HG02943 (cell line): ENCODE results near the gene RNU5D-1.
A peak's percentile ranks its signal among the peaks of the same experiment; 100 is the strongest.

Experiments
- ATAC-seq: cut with Tn5 transposase; IDR thresholded peaks from one replicate; pipeline ENCODE4 v1.9.1; 2021; ENCODE audit warnings: mild to moderate bottlenecking, low read depth, moderate library complexity; ENCODE audit not compliant: unreplicated experiment

RNU5D-1 gene

GRCh38 chr1:44733784-44734183 is 2.8 kb upstream of the RNU5D-1 start:
- ATAC-seq, result no peak

- ATAC-seq, result no peak
These were observed 2.4 kb upstream of the RNU5D-1 start for GRCh38 chr1:44733365-44733764.

- ATAC-seq, result no peak
These were observed 5.8 kb downstream of the RNU5D-1 start for GRCh38 chr1:44724955-44725698.

GRCh38 chr1:44724296-44724954 is 6.5 kb downstream of the RNU5D-1 start:
- ATAC-seq, result no peak

- no peak for ATAC-seq
These were observed 7.3 kb downstream of the RNU5D-1 start for GRCh38 chr1:44723496-44724295.

GRCh38 chr1:44723064-44723463 is 7.9 kb downstream of the RNU5D-1 start:
- no peak for ATAC-seq

DNA sequence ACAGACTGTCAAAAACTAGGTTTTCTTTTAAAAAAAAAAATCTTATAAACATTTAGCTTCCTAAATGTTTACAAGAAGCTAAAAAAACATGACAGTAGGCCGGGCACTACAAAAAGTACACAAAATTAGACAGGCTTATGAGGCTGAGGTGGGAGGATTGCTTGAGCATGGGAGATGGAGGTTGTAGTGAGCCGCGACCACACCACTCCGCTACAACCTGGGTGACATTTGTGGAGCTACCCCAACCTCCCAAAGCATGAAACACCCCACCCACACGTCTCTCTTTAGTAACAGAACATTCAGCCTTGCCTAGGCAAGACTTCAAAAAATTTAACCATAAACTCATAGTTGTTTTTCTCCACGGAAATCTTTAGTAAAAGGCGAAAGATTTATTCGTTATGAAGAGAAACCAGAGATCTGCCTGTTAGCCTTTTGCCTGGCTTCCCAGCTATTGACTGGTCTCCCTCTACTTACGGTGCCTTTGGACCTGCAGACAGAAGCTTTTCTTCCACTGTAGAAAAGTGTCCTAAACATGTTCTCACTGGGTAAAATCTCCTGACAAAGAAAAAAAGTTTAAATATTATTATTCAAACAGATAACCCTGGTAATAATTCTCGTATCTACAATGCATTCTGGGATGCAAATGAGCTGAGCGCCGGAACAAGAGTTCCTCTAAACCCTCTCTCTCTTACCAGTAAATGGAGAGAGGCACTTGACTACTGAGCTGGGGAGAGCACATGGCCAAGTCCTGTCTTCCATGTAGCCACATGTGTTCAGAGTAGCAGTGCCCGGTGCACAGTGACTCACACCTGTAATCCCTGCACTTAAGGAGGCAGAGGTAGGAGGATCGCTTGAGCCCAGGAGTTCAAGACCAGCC is 9.2 kb downstream of the RNU5D-1 start:
- peak; percentile 65 for ATAC-seq

DNA sequence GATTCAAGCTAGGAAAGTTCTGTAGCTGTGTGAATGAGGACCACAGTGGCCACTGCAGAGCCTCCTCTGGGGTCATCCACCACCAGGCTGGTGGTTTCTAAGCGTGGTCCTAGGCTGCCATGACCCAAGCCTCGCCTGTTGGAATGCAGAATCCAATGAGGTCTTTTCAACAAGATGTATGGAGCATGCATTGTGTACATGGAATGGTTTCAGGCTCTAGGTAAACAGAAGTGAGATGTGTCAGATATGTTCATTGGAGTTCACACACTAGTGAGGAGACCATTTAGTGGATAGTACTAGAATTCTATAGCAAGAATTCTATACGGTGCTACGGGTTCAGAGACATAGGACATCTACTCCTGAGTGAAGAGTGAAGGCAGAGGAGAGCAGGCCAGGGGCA is 10.7 kb downstream of the RNU5D-1 start:
- no peak for ATAC-seq

GRCh38 chr1:44719318-44719717 is 11.7 kb downstream of the RNU5D-1 start:
- ATAC-seq, result no peak

DNA sequence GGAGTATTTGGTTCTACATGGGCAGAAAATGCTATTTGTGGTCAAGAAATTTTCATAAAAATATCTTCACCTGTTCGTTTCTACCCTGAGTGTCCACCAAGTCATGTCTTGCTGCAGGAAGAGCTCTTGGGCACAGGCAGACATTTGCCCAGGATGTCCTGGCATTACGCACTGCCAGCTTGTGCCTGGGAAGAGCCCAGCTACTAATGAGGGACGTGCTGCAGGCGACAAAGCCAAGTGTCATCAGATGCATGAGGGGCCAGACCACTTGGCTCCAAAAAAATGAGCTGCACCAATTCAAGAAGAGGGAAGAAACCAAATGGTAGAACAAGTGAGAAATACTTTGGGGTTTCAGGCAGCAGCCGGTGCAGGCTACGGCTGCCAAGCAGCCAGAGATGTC is 12.9 kb downstream of the RNU5D-1 start:
- no peak for ATAC-seq

GRCh38 chr1:44717653-44718052 is 13.3 kb downstream of the RNU5D-1 start:
- ATAC-seq, result no peak

DNA sequence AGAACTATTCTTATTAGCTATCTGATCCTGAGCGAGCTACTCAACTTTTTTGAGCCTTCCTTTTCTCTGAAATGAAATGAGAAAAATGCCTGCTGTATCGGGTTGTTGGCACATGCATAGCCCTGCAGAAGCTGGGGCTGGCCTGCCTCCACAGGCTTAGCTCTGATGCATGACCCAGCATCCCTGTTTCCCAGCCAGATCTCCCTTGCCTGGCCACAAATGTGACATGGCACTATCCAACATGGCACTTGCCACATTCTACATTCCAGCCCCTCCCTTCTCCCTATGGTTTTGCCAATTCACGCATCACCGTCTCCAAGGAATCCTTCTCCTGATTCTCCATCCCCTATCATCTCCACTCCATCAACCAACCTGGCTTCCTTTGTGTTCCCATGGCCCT is 13.8 kb downstream of the RNU5D-1 start:
- no peak for ATAC-seq

GRCh38 chr1:44714944-44715571 is 15.9 kb downstream of the RNU5D-1 start:
- no peak for ATAC-seq

DNA sequence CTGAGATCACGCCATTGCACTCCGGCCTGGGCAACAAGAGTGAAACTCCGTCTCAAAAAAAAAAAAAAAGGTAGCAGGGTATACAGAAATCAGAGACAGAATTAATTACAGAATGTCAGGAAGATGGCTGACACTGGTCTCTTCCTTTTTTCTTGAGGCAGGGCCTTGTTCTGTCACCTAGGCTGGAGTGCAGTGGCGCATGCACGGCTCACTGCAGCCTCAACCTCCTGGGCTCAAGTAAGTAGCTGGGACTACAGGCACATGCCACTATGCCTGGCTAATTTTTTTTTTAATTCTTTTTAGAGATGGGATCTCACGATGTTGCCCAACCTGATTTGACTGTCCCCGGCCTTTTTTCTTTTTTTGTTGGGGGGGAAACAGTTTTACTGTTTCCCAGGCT is 16.4 kb downstream of the RNU5D-1 start:
- no peak for ATAC-seq

- ATAC-seq, result no peak
These were observed 17.6 kb downstream of the RNU5D-1 start for GRCh38 chr1:44713321-44713781.

GRCh38 chr1:44707959-44708831 is 22.8 kb downstream of the RNU5D-1 start:
- ATAC-seq, result no peak

DNA sequence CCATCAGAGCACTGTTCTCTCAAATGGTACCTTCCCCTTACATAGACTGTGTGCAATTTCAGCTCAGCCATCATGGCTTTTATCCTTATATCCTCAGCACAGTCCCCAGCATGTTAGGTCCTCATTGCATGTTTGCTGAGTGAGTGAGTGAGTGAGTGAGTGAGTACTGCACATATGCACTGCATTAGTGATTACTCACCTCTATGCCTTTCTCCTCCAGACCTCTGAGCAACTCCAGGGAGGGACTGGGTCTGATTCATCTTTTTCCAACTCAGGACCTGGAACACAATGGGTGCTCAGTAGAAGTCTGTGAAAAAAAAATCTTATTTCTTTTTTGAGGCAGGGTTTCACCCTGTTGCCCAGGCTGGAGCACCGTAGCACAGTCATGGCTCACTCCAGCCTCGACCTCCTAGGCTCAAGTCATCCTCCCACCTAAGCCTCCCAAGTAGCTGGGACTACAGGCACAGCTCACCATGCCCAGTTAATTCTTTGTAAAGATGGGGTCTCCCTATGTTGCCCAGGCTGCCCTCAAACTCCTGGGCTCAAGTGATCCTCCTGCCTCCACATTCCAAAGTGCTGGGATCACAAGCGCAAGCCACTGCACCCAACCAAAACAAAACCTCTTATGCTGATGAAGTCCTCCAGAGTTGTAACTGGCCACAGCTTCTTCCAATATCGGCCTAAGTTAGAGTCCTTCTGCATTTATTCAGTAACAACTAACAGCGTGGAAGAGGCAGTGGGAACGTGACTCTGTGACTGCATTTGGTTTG is 23.7 kb downstream of the RNU5D-1 start:
- no peak for ATAC-seq

DNA sequence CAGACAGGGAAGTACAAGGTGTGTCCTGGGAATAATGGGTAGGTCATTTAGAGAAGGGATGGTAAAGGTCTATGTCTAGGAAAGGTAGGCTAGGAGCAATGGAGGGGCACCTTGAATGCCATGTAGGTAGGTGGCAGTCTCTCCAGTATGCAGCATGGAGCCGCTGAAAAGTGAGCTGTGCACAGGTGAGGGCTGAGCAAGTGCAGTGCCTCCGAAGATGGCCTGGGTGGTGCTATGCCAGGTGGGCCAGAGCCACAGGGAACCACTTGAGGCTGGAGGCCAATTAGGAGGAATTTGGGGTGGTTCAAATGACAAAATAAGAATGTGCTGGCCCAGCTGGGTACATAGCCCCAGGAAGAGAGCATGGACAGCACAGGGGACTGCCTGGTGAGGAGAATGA is 25.0 kb downstream of the RNU5D-1 start:
- ATAC-seq, result no peak
